Liver (tissue), 9 donors: Measurements from ENCODE around the gene TRAPPC10. TPM values are rescaled to one million over a fixed set of nuclear protein-coding genes. Genes with fewer than 3 reads are reported as not detected.

Experiments used
- DNase-seq: peaks from one replicate; pipeline ENCODE4 v3.0.0-alpha.2; 2017; ENCODE audit warnings: low spot score
- H3K27ac ChIP-seq, 2 donors: one replicate each; pipeline ENCODE4 v1.7.0; 2013; ENCODE audit warnings: inconsistent platforms in 2 of 2, low read length in 2 of 2, control low read depth in 1 of 2, low read depth in 1 of 2, mild to moderate bottlenecking in 1 of 2
- H3K27me3 ChIP-seq, 4 donors: one replicate each; pipeline versions ENCODE4 v1.6.1 to v1.7.0; 2013; ENCODE audit warnings: low read length in 3 of 4, inconsistent platforms in 1 of 4, mild to moderate bottlenecking in 1 of 4, moderate library complexity in 1 of 4; ENCODE audit not compliant: control insufficient read depth in 4 of 4, insufficient read depth in 4 of 4
- H3K36me3 ChIP-seq, 4 donors: one replicate each; pipeline versions ENCODE4 v1.6.1 to v1.7.0; 2013; ENCODE audit warnings: low read length in 3 of 4, mild to moderate bottlenecking in 3 of 4, low read depth in 1 of 4, moderate library complexity in 1 of 4; ENCODE audit not compliant: control insufficient read depth in 4 of 4, insufficient read depth in 3 of 4
- H3K4me1 ChIP-seq, 4 donors: one replicate each; pipeline versions ENCODE4 v1.6.1 to v1.7.0; 2013; ENCODE audit warnings: low read length in 3 of 4, mild to moderate bottlenecking in 3 of 4, moderate library complexity in 1 of 4; ENCODE audit not compliant: control insufficient read depth in 4 of 4, insufficient read depth in 4 of 4
- H3K4me3 ChIP-seq, 3 donors: one replicate each; pipeline versions ENCODE4 v1.6.1 to v1.7.0; 2013; ENCODE audit warnings: low read length in 3 of 3, control low read depth in 1 of 3, low read depth in 1 of 3, mild to moderate bottlenecking in 1 of 3
- H3K9ac ChIP-seq, 2 donors: one replicate each; pipeline ENCODE4 v1.7.0; 2013; ENCODE audit warnings: low read length in 2 of 2, mild to moderate bottlenecking in 2 of 2, moderate library complexity in 2 of 2, control low read depth in 1 of 2, low read depth in 1 of 2
- H3K9me3 ChIP-seq, 4 donors: one replicate each; pipeline versions ENCODE4 v1.6.1 to v1.7.0; 2013; ENCODE audit warnings: low read length in 3 of 4; ENCODE audit not compliant: control insufficient read depth in 4 of 4
- EGR1 ChIP-seq, 2 donors: IDR thresholded peaks; 2 replicates each; pipeline ENCODE4 v1.6.1; 2016 to 2018; ENCODE audit warnings: antibody characterized with exemption in 2 of 2, low read depth in 2 of 2
- FOXA1 ChIP-seq: IDR thresholded peaks from 2 replicates; pipeline ENCODE4 v1.6.1; 2016; ENCODE audit warnings: antibody characterized with exemption
- FOXA2 ChIP-seq: IDR thresholded peaks from 2 replicates; pipeline ENCODE4 v1.6.1; 2016; ENCODE audit warnings: antibody characterized with exemption
- GABPA ChIP-seq, 2 donors: IDR thresholded peaks in 1 of 2; conservative IDR thresholded peaks in 1 of 2; 2 replicates each; pipeline ENCODE4 v1.6.1; 2016; ENCODE audit warnings: antibody characterized with exemption in 2 of 2, mild to moderate bottlenecking in 1 of 2, moderate library complexity in 1 of 2
- HNF4A ChIP-seq, 2 donors: conservative IDR thresholded peaks; 2 replicates each; pipeline ENCODE4 v1.6.1; 2016; ENCODE audit warnings: antibody characterized with exemption in 2 of 2, mild to moderate bottlenecking in 2 of 2
- HNF4G ChIP-seq: IDR thresholded peaks from 2 replicates; pipeline ENCODE4 v1.6.1; 2016; ENCODE audit warnings: antibody characterized with exemption
- JUND ChIP-seq, 2 donors: IDR thresholded peaks; 2 replicates each; pipeline ENCODE4 v1.6.1; 2016; ENCODE audit warnings: antibody characterized with exemption in 2 of 2
- NR2F2 ChIP-seq: IDR thresholded peaks from 2 replicates; pipeline ENCODE4 v1.6.1; 2016; ENCODE audit warnings: antibody characterized with exemption
- RXRA ChIP-seq, 2 donors: IDR thresholded peaks; 2 replicates each; pipeline ENCODE4 v1.6.1; 2017 to 2018; ENCODE audit warnings: antibody characterized with exemption in 2 of 2, mild to moderate bottlenecking in 1 of 2
- SP1 ChIP-seq: IDR thresholded peaks from 2 replicates; pipeline ENCODE4 v1.6.1; 2018; ENCODE audit warnings: antibody characterized with exemption, mild to moderate bottlenecking
- TAF1 ChIP-seq: conservative IDR thresholded peaks from 2 replicates; pipeline ENCODE4 v1.6.1; 2016; ENCODE audit warnings: antibody characterized with exemption, mild to moderate bottlenecking
- WGBS: extraction: QIAGEN DNeasy Blood & Tissue Kit; methylation state at CpG from one replicate; pipeline ENCODE4 v1.1.7; 2013; 5-methylcytosine and 5-hydroxymethylcytosine counted together
- polyA plus RNA-seq, 2 donors: library from polyadenylated mRNA; stranded (reverse) in 1 of 2; unstranded in 1 of 2; fragments of 200-250 nt in 1 of 2; fragments of >200 nt in 1 of 2; fragmentation: Nextera tagmentation in 1 of 2; extraction: Ambion mirVana in 1 of 2; gene quantifications; one replicate each; pipeline versions ENCODE4 v1.2.1 to v1.2.3, GENCODE V29; 2013 to 2015
- total RNA-seq, 2 donors: library from RNA; depleted of rRNA; stranded (reverse); fragments of >200 nt; gene quantifications; one replicate each; pipeline ENCODE4 v1.2.3, GENCODE V29; 2014
- TF ChIP-seq, protein P1 (sequence below): IDR thresholded peaks from 2 replicates; pipeline ENCODE4 v1.6.1; 2016; ENCODE audit warnings: antibody characterized with exemption
- TF ChIP-seq, protein P2 (sequence below): IDR thresholded peaks from 2 replicates; pipeline ENCODE4 v1.6.1; 2016; ENCODE audit warnings: antibody characterized with exemption, mild to moderate bottlenecking
- TF ChIP-seq, protein P3 (sequence below): fragments of 150-350 bp; IDR thresholded peaks from 2 replicates; pipeline ENCODE4 v1.5.1; 2017; ENCODE audit warnings: improper control_type of control experiment, low read depth, low read length; ENCODE audit not compliant: missing input control
- TF ChIP-seq, protein P4 (sequence below): IDR thresholded peaks from 2 replicates; pipeline ENCODE4 v1.6.1; 2016; ENCODE audit warnings: antibody characterized with exemption
- TF ChIP-seq, protein P5 (sequence below): IDR thresholded peaks from 2 replicates; pipeline ENCODE4 v1.6.1; 2016; ENCODE audit warnings: antibody characterized with exemption
- donor health status: healthy.
- donor health status: healthy.
- donor health status: healthy.
- donor health status: healthy.
- donor health status: healthy.

Gene TRAPPC10
- total and polyA plus RNA-seq, 4 donors = 4.9 to 24.9 (median 11.9) TPM

DNA sequence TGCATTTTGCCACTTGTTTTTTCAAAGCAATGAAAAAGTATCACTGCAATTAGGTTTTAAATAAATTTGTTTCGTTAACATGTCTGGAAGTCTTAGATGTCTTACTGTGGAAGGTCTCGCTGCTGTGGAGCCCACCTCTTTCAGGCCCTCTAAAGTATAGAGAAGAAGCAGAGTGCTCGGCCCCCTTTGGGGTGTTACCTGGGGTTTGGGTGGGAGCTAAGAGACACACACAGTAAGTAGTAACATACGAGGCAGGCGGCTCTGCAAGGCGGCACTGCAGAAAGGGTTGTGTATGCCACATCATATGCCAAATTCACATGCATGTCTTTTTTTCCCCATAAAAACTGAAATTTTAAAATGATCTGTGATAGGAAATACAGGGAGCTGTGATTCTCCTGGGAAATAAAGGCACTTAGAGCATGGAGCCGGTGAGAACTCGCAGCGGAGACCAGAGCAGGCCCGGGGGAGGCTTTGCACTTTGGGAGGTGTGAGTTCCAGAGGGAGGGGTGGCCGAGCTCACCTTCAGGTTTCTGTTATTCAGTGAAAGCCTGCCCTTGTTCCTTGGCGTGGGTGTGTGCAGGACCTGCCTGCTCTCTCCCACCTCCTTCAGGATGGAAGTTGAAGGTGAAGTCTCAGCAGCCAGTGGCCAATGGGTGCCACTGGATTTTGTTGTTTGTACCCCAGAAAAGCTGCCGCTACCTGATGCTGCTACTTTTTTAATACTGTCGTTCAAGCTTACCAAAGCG lies 59.4 kb downstream of the TRAPPC10 start:
- Histone ChIP-seq H3K27me3 (no peaks in the 10 kb centered on the region), H3K4me3 (no peak overlapping the region), H3K9ac (no peak overlapping the region), H3K36me3 (peaks cover 8 to 50% (median 30%) of the 10 kb centered on the region in 4 donors), H3K4me1 (no peaks in the 10 kb centered on the region), H3K27ac (no peak overlapping the region), H3K9me3 (no peaks in the 10 kb centered on the region)
- WGBS = 94% methylated on average over 15 of the region's 15 CpGs
- DNase-seq = no peak
- TF ChIP-seq GABPA (IDR thresholded peaks at IDR 0.05 in 1 of 2, conservative IDR thresholded peaks at IDR 0.05 in 1 of 2) = no peak
- TF ChIP-seq, protein P1, sequence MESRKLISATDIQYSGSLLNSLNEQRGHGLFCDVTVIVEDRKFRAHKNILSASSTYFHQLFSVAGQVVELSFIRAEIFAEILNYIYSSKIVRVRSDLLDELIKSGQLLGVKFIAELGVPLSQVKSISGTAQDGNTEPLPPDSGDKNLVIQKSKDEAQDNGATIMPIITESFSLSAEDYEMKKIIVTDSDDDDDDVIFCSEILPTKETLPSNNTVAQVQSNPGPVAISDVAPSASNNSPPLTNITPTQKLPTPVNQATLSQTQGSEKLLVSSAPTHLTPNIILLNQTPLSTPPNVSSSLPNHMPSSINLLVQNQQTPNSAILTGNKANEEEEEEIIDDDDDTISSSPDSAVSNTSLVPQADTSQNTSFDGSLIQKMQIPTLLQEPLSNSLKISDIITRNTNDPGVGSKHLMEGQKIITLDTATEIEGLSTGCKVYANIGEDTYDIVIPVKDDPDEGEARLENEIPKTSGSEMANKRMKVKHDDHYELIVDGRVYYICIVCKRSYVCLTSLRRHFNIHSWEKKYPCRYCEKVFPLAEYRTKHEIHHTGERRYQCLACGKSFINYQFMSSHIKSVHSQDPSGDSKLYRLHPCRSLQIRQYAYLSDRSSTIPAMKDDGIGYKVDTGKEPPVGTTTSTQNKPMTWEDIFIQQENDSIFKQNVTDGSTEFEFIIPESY = no peak
- TF ChIP-seq, protein P2, sequence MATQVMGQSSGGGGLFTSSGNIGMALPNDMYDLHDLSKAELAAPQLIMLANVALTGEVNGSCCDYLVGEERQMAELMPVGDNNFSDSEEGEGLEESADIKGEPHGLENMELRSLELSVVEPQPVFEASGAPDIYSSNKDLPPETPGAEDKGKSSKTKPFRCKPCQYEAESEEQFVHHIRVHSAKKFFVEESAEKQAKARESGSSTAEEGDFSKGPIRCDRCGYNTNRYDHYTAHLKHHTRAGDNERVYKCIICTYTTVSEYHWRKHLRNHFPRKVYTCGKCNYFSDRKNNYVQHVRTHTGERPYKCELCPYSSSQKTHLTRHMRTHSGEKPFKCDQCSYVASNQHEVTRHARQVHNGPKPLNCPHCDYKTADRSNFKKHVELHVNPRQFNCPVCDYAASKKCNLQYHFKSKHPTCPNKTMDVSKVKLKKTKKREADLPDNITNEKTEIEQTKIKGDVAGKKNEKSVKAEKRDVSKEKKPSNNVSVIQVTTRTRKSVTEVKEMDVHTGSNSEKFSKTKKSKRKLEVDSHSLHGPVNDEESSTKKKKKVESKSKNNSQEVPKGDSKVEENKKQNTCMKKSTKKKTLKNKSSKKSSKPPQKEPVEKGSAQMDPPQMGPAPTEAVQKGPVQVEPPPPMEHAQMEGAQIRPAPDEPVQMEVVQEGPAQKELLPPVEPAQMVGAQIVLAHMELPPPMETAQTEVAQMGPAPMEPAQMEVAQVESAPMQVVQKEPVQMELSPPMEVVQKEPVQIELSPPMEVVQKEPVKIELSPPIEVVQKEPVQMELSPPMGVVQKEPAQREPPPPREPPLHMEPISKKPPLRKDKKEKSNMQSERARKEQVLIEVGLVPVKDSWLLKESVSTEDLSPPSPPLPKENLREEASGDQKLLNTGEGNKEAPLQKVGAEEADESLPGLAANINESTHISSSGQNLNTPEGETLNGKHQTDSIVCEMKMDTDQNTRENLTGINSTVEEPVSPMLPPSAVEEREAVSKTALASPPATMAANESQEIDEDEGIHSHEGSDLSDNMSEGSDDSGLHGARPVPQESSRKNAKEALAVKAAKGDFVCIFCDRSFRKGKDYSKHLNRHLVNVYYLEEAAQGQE = no peak
- no peak for TF ChIP-seq FOXA1
- no peak for TF ChIP-seq TAF1
- TF ChIP-seq JUND (IDR thresholded peaks at IDR 0.05) = no peak

DNA sequence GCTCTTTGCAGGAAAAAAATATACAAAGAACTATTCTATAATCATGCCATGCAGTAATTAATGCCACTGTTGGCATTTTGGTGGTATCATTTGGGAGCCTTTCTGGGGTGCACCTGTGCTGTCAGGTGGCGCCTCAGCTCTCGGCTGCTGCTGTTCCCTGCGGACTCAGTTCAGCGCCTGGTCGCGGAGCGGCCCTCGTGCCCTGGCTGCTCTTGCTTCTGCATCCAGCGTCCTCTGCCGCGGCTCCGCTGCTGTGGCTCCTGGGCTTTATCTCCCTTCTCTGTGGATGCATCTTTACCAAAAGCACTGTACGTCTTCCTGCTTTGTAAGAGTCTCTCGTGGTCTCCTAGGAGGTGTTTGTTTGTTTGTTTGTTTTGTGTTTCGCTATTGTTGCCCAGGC lies 60.0 kb downstream of the TRAPPC10 start:
- 96% methylated on average over 15 of the region's 15 CpGs for WGBS
- H3K27ac ChIP-seq = no peak overlapping the region
- H3K9me3 ChIP-seq = no peaks in the 10 kb centered on the region
- H3K4me3 ChIP-seq = no peak overlapping the region
- H3K4me1 ChIP-seq = no peaks in the 10 kb centered on the region
- DNase-seq = no peak
- no peaks in the 10 kb centered on the region for H3K27me3 ChIP-seq
- no peak overlapping the region for H3K9ac ChIP-seq
- TF ChIP-seq NR2F2 (no peak), JUND (IDR thresholded peaks at IDR 0.05) (no peak), HNF4A (conservative IDR thresholded peaks at IDR 0.05) (no peak), SP1 (no peak), FOXA1 (no peak), RXRA (IDR thresholded peaks at IDR 0.05) (no peak), EGR1 (IDR thresholded peaks at IDR 0.05; ENCODE audit: low read depth in 2 of 2) (no peak), TAF1 (no peak), FOXA2 (no peak), GABPA (IDR thresholded peaks at IDR 0.05 in 1 of 2, conservative IDR thresholded peaks at IDR 0.05 in 1 of 2) (no peak), HNF4G (no peak)
- TF ChIP-seq, protein P3, sequence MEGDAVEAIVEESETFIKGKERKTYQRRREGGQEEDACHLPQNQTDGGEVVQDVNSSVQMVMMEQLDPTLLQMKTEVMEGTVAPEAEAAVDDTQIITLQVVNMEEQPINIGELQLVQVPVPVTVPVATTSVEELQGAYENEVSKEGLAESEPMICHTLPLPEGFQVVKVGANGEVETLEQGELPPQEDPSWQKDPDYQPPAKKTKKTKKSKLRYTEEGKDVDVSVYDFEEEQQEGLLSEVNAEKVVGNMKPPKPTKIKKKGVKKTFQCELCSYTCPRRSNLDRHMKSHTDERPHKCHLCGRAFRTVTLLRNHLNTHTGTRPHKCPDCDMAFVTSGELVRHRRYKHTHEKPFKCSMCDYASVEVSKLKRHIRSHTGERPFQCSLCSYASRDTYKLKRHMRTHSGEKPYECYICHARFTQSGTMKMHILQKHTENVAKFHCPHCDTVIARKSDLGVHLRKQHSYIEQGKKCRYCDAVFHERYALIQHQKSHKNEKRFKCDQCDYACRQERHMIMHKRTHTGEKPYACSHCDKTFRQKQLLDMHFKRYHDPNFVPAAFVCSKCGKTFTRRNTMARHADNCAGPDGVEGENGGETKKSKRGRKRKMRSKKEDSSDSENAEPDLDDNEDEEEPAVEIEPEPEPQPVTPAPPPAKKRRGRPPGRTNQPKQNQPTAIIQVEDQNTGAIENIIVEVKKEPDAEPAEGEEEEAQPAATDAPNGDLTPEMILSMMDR = no peak
- TF ChIP-seq, protein P4, sequence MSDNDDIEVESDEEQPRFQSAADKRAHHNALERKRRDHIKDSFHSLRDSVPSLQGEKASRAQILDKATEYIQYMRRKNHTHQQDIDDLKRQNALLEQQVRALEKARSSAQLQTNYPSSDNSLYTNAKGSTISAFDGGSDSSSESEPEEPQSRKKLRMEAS = no peak
- TF ChIP-seq, protein P5, sequence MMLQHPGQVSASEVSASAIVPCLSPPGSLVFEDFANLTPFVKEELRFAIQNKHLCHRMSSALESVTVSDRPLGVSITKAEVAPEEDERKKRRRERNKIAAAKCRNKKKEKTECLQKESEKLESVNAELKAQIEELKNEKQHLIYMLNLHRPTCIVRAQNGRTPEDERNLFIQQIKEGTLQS = no peak
- TF ChIP-seq, protein P1 = no peak
- peaks cover 11 to 51% (median 35%) of the 10 kb centered on the region in 4 donors for H3K36me3 ChIP-seq
